Heart left ventricle (tissue), 13 donors: ENCODE data around the gene C9orf78.

ENCODE experiments used
- POLR2A ChIP-seq, 2 donors: fragments of 450-650 bp; IDR thresholded peaks; one replicate each; pipeline ENCODE4 v1.6.1; 2017; ENCODE audit warnings: antibody characterized with exemption in 2 of 2, mild to moderate bottlenecking in 2 of 2, moderate library complexity in 2 of 2
- TF ChIP-seq, protein P1 (sequence below), 12 donors: fragments of 200-600 bp; sonication (generic) in 4 of 12; IDR thresholded peaks; one replicate each; pipeline versions ENCODE4 v1.5.0 to v1.8.0; 2018 to 2022; ENCODE audit warnings: antibody characterized with exemption in 12 of 12, mild to moderate bottlenecking in 5 of 12
- donor health status: ischemic (EF 13 %, LVEDD 7.1; RV severe dilation, severe dysfunction).
- donor health status: DM: no; HTN: yes; CAD: no.
- donor health status: DM: no; HTN: no; CAD: no.
- donor health status: ischemic (EF 25% LVEDD 6.9; RV normal size, moderate dysfunction).
- donor health status: ischemic (EF 25% LVEDD 5.7; RV mildly dilated, moderate dysfunction).
- donor health status: ischemic (EF 35%, LVEDD 5.7; RV mildly dilated, moderate dysfunction).
- donor health status: nonischemic (EF 11% LVEDD 7.7; RV severe dilation, severe dysfunction).
- donor health status: DM: yes; HTN: yes; CAD: no.
- donor health status: PGD.
- donor health status: ischemic (EF 29% LVEDD 5.4; RV normal size, mild dysfunction).
- donor health status: nonischemic (EF 23%, LVEDD 6.1; RV moderate dilation, normal function).

DNA sequence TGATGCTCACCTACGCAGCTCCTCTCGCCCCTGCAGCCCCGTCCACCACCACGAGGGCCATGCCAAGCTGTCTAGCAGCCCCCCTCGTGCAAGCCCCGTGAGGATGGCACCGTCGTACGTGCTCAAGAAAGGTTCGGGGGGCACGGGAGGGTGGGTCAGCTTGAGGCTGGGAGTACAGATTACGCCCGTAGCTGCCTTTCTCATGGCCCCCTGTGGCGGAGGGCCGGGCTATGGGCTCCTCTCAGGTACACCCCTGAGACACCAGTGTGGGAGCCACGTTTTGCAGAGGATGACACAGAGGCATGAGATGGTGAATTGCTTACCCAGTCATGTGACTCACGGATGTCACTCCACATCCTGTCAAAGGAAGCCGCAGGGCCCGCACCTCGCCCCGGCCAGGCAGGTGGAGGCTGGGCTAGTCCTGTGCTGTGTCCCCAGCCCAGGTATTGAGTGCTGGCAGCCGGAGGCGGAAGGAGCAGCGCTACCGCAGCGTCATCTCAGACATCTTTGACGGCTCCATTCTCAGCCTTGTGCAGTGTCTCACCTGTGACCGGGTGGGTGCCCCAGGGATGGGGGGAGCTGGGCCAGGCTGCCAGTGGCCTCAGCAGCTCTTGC, 33.9 kb upstream of the C9orf78 start:
- TF ChIP-seq, protein P1, sequence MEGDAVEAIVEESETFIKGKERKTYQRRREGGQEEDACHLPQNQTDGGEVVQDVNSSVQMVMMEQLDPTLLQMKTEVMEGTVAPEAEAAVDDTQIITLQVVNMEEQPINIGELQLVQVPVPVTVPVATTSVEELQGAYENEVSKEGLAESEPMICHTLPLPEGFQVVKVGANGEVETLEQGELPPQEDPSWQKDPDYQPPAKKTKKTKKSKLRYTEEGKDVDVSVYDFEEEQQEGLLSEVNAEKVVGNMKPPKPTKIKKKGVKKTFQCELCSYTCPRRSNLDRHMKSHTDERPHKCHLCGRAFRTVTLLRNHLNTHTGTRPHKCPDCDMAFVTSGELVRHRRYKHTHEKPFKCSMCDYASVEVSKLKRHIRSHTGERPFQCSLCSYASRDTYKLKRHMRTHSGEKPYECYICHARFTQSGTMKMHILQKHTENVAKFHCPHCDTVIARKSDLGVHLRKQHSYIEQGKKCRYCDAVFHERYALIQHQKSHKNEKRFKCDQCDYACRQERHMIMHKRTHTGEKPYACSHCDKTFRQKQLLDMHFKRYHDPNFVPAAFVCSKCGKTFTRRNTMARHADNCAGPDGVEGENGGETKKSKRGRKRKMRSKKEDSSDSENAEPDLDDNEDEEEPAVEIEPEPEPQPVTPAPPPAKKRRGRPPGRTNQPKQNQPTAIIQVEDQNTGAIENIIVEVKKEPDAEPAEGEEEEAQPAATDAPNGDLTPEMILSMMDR (IDR thresholded peaks at IDR 0.05), result no peak
- no peak for TF ChIP-seq POLR2A (IDR thresholded peaks at IDR 0.05)
